ENCODE results near the gene TOGARAM2.
"Not testable (repeated sequence)": the region's sequence is repeated elsewhere in the genome, so short reads cannot be mapped to it uniquely, and the experiment has no call there.

TOGARAM2 gene

DNA sequence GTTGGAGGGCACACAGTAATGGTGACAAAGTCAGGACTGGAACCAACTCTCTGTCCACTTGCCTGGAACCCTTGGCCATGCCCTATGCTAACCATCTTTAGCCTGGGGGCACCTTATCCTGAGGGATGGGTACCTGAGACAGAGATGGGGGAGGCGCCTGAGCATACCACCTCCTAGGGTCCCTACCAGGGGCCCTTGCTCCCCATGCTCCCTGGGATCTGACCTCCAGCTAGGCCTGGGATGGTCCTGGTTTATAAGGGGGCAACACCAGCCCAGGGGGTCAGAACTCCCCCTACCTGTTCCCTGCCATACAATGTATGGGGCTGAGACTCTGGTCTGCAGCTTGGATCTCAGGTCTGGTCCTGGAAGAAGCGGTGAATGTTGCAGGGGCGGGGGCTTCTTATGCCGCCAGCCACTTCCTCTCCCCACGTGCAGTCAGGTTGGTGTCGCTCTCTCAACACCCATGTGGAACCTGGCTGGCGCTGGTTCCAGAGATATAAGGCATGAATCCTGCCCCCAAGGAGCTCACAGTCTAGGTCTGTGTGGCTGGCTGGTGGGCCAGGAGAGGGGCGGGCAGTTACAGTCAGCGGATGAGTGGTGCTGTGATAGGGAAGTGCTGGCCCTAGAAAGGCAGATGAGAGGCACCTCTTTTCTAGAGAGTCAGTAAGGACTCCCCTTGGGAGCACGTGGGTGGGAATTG is 3.8 kb upstream of the TOGARAM2 start:
- DNase-seq (ENCODE audit: low read depth, low spot score) = no peak

DNA sequence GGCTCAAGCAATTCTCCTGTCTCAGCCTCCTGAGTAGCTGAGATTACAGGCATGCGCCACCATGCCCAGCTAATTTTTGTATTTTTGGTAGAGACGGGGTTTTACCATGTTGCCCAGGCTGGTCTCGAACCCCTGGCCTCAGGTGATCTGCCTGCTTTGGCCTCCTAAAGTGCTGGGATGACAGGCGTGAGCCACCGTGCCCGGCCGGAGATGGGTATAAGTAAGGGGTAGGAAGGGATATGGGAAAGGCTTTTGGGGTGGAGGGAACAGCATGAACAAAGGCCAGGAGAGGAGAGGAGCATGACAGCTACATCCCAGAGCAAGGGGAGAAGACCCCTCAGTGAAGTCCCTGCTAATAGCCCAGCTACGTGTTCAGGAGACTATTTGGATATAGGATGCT is 3.1 kb upstream of the TOGARAM2 start:
- not testable (repeated sequence) for DNase-seq (ENCODE audit: low read depth, low spot score)

DNA sequence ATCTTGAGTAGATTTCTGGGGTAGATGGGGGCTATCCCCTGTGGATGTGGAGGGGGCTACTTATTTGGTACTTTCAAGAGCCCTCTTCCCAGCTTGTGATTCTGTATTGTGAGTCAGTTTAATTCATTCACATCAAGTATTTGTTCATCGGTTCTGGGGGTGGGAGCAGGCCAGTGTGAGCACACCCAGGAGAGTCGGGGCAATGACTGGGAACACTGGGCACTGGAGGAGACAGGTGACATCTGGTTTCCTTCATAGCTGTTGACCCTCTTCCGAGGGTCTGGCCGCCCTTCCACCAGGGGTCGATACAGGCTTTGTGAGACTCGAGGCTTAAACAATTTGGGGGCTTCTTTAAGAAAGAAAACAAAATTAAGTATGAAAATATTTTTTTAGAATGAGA is 2.5 kb upstream of the TOGARAM2 start:
- no peak for DNase-seq (ENCODE audit: low read depth, low spot score)

DNA sequence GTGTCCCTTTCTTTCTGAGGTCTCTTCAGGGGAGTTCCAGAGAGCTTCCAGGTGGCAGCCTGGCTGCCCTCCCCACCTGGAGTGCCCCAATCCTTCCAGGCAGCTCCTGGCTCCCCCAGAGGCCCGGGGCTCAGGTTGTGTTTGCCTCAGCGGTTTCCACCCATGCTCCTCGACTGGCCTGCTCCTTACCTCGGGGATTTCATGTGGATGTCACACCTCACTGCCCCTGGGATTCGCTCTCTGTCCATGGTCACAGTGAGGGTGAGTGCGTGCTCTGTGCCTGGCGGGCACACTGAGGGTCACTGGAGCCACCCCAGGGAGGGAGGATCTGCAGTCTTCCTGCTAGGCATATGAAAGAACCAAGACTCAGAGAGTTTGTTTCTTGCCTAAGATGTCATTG is 2.1 kb upstream of the TOGARAM2 start:
- DNase-seq (ENCODE audit: low read depth, low spot score) = no peak

DNA sequence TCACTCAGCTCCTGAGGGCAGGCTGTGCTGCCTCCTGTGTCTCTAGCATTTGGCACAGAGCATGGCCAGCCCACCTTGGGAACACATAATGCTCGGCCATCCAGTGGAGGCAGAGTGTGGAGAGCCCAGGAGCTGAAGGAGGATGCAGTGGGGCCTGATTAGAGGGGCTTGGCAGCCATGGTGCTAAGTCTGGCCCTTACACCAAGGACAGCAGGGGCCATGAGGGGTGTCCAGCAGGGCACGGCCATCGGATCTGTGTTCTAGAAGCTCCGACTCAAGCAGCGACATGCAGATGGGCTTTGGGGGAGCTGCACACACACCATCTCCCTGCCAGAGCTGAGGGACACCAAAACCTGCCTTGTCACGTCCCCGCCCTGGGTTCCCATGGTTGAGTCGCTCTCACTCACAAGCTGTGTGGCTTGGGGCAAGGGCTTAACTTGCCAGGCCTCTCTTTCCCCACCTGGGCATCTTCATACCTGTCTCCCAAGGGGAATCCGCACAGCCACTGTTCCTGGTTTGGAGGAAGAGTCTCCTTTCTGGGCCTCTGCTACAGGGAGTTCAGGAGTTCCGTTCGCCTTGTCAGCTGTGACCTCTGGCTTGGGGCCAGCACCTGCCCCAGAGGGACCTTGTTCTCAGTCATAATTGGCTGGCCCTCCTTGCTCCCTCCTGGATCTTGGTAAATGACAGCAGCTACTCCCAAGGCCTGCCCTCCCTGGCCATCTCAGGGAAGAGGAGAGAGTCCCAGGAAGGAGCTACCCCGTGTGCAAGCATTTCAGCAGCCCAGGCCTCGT is 1.3 kb upstream of the TOGARAM2 start:
- no peak for DNase-seq (ENCODE audit: low read depth, low spot score)

DNA sequence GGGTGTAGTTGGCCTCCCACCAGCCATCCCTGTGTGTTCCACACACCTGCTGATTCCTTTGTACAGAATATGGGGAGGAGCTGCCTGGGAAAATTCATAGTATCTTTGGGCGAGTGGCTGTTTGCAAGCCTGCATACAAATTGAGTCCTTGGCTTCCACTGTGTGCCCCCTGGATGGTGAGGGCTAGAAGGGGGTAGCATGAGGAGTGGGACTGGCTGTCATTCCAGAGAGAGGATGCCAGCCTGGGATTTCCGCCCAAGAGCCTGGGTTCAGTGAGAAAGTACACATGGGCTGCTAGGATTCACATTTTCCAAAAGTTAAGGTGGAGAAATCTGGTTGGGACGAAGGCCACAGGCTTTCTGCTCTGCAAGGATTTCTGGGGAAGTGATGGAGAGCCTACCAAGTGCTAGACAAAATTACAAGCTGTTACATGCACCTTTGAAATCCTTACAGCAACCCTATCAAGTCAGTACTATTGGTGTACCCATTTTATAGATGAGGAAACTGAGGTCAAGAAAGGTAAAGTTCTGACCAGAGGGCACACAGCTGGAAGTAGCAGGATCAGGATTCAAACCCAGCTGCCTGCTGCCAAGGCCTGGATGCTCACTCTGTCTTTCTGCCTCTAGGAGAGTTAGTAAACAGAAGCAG is 606 bp upstream of the TOGARAM2 start:
- no peak for DNase-seq (ENCODE audit: low read depth, low spot score)

DNA sequence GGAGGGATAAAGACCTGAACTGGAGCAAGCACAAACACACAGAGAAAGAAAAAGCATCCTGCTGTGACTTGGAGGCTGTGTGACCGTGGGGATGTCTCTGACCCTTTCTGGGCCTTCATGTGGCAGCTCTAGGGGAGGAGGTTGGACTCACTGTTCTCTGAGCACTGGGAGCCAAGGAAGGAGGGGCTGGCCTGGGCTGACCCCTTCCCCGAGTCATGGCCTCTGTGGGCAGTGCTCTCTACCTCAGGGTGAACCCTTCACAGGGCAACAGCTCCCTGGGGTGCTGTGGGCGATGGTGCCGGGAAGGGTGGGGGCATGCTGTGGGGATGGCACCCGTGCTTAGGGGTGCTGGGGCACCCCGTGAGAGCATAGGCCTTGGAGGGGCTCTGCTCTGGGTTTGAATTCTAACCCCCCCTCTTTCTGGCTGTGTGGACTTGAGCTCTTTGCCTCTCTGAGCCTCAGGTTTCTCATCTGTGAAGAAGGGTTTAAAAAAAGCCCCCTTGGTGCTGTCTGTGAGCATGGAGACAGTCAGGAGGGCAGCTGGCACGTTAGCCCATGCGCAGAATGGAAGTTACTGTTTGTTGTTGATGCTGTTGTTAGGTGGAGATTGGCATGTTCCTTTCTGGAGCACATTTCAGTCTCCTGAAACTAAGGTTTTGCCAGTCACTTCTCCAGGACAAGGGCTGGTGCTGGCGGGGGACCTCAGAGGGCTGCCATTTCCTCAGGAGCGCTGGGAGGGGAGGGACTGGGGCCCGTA is 700 bp downstream of the TOGARAM2 start:
- DNase-seq (ENCODE audit: low read depth, low spot score) = no peak

DNA sequence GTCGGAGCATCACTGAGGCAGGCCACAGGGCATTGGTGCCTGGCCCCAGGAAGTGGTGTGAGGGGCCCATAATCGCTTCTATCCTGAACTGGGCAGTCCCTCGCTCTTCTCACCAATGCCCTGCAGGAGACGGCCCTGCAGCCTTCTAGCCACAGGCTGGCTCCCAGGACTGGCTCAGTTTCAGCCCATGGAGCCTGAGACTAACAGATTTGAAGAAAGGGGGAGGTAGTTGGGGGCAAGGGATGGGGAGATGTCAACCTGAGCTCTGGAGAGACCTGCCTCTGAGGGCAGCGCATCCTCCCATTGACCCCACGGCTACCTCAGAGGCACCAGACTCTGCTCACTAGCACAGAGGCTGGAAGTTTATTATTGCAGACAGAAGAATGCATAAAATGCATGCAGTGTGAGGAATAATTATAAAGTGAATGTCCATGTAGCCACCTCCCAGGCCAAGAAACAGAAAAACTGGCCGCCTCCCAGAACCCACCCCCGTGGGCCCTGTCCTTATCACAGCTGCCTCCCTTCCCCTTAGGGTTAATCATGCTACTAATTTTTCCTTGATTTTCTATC is 1.4 kb downstream of the TOGARAM2 start:
- DNase-seq (ENCODE audit: low read depth, low spot score) = no peak

DNA sequence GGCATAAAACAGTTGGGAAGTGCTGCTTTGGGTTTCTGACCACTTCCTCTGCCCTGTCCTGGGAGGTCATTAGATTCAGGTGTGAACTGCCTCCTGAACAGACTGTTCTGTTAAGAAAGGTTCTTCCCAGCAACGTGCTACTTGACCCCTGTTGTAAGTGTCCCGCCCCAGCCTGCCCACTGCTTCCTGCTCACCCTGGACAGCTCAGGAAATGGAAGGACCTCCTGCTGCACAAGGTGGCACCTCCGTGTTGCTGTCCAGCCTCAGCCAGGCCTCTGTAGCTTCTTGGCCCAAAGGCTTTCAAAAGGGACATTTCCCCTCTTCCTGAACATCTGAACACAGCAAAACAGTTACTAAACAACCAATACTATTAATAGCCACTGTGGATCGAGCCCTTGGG is 5.3 kb downstream of the TOGARAM2 start:
- DNase-seq (ENCODE audit: low read depth, low spot score) = no peak

DNA sequence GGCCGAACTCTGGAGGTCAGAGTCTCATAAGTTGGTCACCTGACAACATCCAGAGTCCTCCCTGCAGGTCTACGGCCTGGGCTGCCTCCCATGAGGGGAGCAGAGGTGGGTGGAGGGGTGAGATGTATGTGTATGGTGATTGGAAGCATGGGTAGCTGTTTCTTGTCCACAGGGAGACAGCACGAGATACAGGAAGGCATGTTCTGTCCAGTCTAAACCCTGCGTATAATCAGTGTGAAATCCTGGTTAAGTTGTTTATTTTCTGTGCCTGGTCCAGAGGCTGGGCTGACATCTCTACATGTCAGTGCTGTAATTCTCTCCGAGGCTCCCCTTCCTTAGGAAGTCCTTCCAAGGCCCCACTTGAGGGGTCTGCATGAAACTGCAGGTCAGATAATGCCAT is 8.9 kb downstream of the TOGARAM2 start:
- no peak for DNase-seq (ENCODE audit: low read depth, low spot score)

DNA sequence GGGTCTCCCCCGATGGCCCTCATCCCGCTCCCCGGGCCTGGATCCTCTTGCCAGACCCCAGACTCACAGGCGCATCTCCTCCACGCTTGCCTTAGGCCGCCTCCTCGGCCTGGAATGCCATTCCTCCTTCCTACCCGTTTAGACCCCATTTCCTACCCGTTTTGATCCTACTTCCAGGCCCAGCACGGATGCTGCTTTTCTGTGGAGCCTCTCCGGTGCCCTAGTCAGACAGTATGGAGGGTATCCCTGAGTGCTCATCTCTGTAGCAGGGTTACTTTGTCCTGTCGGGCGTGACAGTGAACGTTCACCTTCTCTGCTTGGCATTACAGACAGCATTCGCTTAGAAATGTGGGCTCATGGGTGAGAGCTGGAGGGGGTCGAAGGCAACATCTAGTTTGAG is 9.3 kb downstream of the TOGARAM2 start:
- DNase-seq (ENCODE audit: low read depth, low spot score) = no peak

DNA sequence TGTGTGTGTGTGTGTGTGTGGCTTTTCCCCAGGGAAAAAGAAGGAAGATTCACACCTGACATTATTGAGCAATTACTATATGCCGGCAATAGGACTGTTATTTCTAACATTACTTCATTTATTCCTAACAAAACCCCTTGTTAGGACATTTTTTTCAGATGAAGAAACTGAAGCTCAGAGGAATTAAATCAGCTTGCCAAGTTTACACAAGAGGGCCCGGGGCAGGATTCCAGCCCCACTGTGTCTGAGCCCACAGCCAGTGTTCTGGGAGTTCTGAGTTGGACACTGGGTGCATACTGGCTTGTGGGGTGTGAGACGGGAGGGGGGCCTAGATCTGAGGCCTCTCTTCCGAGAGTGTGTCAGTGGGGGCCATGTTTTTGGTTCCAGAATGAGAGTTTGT is 9.9 kb downstream of the TOGARAM2 start:
- no peak for DNase-seq (ENCODE audit: low read depth, low spot score)

DNA sequence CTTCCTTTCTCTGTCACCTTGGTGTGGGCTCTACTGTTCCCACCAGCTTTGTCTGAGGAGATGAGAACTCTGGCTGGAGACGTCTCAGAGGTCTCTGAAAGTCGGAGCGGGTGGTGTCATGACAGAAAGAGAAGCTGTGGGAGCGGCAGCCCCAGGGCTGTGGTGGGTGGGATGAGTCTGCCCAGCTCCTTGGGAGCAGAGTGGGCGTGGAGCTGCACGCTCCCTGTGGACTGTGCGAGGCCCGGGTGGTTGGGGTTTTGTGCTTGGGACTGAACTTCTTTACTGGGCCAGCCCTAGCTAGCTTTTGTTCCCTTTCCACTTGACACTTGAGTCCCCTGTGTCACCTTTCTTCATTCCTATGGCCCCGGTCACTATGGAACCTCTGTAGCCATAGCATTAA is 10.4 kb downstream of the TOGARAM2 start:
- no peak for DNase-seq (ENCODE audit: low read depth, low spot score)

DNA sequence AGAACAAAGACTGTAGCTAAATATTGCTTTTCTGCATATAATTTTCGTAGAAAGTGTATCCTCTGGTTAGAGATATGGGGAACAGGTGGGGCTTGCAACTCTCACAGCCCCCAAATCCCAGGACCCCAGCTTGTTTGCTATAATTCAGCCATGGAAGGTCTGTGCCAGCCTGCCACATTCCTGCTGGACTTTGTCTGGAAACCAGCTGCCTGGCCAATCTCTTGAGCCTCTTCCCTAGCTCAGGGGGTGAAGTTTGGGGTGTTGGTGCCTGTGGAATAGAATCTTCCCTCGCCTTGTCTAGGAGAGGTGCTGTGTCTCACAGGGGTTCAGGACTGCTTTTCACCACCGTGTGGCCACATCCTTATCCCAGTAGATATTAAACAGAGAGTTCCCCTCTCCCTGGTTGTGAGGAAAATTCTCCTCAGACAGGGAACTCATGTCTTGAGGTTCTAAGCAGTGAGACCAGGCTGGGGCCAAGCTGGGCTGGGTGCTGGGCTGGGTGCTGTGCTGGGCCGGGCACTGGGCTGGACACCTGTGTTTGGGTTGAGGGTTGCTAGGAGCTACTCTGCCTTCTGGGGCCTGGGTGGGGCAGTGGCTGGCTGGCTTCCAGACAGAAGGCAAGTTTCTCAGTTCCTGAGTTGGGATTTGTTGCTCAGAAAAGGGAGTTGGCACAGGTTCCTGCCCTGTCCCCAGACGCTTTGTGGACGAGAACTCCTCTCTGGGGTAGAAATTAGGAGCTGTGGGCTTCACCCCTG is 12.3 kb downstream of the TOGARAM2 start:
- DNase-seq (ENCODE audit: low read depth, low spot score) = no peak

DNA sequence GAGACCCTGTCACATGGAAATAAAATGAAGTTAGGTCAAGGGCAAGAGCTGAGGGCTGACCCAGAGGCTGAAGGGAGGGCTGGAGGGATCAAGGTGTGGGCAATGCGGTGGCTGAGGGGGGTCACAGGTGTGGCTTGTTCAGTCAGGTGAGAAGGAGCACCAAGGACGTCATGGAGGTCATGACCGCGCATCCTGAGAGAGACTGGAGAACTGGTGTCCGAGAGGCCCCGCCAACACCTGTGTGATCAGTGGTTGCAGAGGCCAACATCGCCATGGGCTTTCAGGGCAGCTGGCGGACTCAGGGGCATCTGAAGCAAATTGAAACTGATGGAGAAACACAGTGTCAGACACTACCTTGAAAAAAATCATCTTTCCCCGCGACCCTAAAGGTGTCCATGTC is 13.0 kb downstream of the TOGARAM2 start:
- DNase-seq (ENCODE audit: low read depth, low spot score) = no peak

DNA sequence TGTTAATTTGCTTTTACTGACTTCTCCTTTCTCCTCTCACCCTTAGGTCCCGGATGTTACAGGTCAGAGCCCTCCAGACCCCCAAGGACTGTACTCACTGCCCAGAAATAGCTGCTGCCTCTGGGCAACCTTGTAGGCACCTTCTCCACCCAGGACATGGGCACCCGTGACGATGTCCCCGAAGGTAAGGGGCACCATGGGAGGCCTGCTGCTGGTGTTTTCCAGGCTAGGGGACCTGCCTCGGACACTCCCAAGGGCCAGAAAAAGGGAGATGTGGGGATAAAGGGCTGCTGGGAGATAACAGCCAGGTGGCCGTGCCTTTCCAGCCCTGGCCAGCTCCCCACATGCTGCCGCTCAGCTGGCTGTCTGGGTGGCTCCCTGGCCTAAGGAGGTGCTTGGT is 13.6 kb downstream of the TOGARAM2 start:
- no peak for DNase-seq (ENCODE audit: low read depth, low spot score)

DNA sequence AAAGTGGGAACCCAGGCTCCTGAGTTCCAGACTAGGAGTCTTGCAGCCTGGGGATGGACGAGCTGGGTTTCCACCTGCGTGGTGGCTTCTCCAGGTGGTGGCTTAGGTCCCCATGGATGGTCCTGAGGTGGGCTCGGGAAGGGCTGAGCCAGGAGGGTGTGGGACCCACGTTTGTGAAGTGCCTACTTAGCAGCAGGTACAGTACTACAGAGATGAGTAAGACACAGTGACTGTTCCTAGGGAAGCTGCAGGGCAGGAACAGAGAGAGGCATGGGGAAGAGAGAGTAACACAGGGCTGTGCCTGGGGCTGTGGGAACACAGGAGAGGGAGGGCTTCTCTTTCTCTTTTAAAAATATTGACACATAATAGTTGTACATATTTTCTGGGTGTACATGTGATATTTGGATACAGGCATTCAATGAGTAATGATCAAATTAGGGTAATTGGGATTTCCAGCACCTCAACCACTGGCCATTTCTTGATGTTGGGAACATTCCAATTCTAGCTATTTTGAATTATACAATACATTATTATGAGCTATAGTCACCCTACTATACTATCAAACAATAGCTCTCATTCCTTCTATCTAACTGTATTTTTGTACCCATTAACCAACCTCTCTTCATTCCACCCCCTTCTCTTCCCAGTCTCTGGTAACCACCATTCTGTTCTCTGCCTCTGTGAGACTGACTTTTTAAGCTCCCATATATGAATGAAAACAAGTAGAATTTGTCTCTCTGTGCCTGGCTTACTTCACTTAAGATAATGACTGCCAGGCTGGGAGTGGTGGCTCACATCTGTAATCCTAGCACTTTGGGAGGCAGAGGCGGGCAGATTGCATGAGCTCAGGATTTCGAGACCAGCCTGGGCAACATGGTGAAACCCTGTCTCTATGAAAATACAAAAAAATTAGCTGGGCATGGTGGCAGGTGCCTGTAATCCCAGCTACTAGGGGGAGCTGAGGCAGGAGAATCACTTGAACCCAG is 15.0 kb downstream of the TOGARAM2 start:
- DNase-seq (ENCODE audit: low read depth, low spot score) = no peak

DNA sequence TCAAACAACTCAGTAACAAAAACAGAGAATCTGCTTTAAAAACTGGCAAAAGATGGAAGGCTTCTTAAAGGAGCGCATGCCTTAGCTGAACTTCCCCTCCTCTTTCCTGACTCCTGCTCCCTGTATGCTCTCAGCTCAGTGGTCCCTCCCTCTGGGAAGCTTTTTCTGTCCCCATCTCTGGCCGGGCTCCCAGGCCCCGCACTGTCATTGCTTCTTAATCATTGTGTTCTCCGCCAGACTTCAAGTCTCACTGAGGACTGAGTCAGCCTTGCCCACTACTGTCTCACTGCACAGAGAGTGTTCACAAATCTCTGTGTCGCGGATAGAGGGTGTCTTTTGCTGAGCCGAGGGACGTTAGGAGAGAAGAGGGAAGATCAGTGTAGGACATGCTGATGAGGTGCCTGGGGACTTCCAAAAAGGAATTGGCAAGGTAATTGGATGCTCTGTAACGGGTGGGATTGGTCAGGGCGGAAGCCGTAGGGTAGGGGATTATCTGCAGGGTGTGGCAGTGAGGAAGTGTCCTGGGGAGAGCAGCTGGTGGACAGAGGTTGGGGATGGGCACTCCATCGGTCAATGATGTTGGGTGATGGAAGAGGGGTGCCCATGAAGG is 16.2 kb downstream of the TOGARAM2 start:
- DNase-seq (ENCODE audit: low read depth, low spot score) = no peak
